SK-N-SH (cell line): ENCODE results near the gene LYRM2.

Experiments used
- CTCF ChIP-seq: fragments of 200-600 bp; sonication (generic); IDR thresholded peaks from 2 replicates; pipeline ENCODE4 v1.6.1; 2017; ENCODE audit warnings: antibody characterized with exemption, mild to moderate bottlenecking, moderate library complexity
- EZH2phosphoT487 ChIP-seq: fragments of 200-600 bp; sonication (generic); IDR thresholded peaks from 2 replicates; pipeline ENCODE4 v1.6.1; 2017; ENCODE audit warnings: low read depth, mixed run types, mild to moderate bottlenecking, antibody characterized with exemption, moderate library complexity, borderline replicate concordance
- FOSL2 ChIP-seq: IDR thresholded peaks from 2 replicates; pipeline ENCODE4 v1.4.0; 2012; ENCODE audit warnings: low read depth, mild to moderate bottlenecking, moderate library complexity, borderline replicate concordance
- NRF1 ChIP-seq: IDR thresholded peaks from 2 replicates; pipeline ENCODE4 v1.6.1; 2012; ENCODE audit warnings: low read depth, mild to moderate bottlenecking, low read length
- PBX3 ChIP-seq: IDR thresholded peaks from 2 replicates; pipeline ENCODE4; 2012
- RAD21 ChIP-seq: IDR thresholded peaks from 2 replicates; pipeline ENCODE4 v1.6.1; 2012; ENCODE audit warnings: mild to moderate bottlenecking, low read length
- SIN3A ChIP-seq: IDR thresholded peaks from 2 replicates; pipeline ENCODE4 v1.6.1; 2012; ENCODE audit warnings: low read depth, mild to moderate bottlenecking, low read length, moderate library complexity, borderline replicate concordance
- TEAD4 ChIP-seq: IDR thresholded peaks from 2 replicates; pipeline ENCODE4 v1.4.0; 2012; ENCODE audit warnings: mild to moderate bottlenecking, borderline replicate concordance; ENCODE audit not compliant: insufficient read depth
- TF ChIP-seq, protein P1 (sequence below): IDR thresholded peaks from 2 replicates; pipeline ENCODE4 v1.6.1; 2012; ENCODE audit warnings: mild to moderate bottlenecking, low read depth, low read length, moderate library complexity

GRCh38 chr6:89555031-89555430 is 83.5 kb downstream of the LYRM2 start:
- no peak for TF ChIP-seq CTCF
- TF ChIP-seq RAD21, result no peak
- no peak for TF ChIP-seq PBX3
- TF ChIP-seq, protein P1, sequence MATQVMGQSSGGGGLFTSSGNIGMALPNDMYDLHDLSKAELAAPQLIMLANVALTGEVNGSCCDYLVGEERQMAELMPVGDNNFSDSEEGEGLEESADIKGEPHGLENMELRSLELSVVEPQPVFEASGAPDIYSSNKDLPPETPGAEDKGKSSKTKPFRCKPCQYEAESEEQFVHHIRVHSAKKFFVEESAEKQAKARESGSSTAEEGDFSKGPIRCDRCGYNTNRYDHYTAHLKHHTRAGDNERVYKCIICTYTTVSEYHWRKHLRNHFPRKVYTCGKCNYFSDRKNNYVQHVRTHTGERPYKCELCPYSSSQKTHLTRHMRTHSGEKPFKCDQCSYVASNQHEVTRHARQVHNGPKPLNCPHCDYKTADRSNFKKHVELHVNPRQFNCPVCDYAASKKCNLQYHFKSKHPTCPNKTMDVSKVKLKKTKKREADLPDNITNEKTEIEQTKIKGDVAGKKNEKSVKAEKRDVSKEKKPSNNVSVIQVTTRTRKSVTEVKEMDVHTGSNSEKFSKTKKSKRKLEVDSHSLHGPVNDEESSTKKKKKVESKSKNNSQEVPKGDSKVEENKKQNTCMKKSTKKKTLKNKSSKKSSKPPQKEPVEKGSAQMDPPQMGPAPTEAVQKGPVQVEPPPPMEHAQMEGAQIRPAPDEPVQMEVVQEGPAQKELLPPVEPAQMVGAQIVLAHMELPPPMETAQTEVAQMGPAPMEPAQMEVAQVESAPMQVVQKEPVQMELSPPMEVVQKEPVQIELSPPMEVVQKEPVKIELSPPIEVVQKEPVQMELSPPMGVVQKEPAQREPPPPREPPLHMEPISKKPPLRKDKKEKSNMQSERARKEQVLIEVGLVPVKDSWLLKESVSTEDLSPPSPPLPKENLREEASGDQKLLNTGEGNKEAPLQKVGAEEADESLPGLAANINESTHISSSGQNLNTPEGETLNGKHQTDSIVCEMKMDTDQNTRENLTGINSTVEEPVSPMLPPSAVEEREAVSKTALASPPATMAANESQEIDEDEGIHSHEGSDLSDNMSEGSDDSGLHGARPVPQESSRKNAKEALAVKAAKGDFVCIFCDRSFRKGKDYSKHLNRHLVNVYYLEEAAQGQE, result no peak
- no peak for TF ChIP-seq FOSL2
- no peak for TF ChIP-seq NRF1
- TF ChIP-seq EZH2phosphoT487, result no peak
- TF ChIP-seq TEAD4, result no peak
- no peak for TF ChIP-seq SIN3A
